ENCODE measurements around the gene TTC4.

Gene TTC4

GRCh38 chr1:54686155-54686554, 29.5 kb upstream of the TTC4 start:
- Histone ChIP-seq H3K27ac (ENCODE audit: low read depth, low read length) (no peak overlapping the region), H3K36me3 (ENCODE audit: insufficient read depth, low read length) (no peaks in the 10 kb centered on the region), H3K4me1 (ENCODE audit: insufficient read depth, low read length) (no peaks in the 10 kb centered on the region), H3K27me3 (ENCODE audit: insufficient read depth, low read length) (no peaks in the 10 kb centered on the region), H3K9me3 (ENCODE audit: insufficient read depth, low read depth, low read length) (no peaks in the 10 kb centered on the region), H3K4me3 (ENCODE audit: low read length) (no peak overlapping the region), H3K9ac (ENCODE audit: low read depth, low read length) (no peak overlapping the region)
- 91% methylated on average over 11 of the region's 11 CpGs for WGBS

- Histone ChIP-seq H3K4me3 (ENCODE audit: low read length) (no peak overlapping the region), H3K27ac (ENCODE audit: low read depth, low read length) (no peak overlapping the region)
These were observed 20.9 kb upstream of the TTC4 start for GRCh38 chr1:54694771-54695170.

GRCh38 chr1:54695221-54695620, 20.4 kb upstream of the TTC4 start:
- no peaks in the 10 kb centered on the region for H3K27me3 ChIP-seq (ENCODE audit: insufficient read depth, low read length)
- H3K4me3 ChIP-seq (ENCODE audit: low read length) = no peak overlapping the region
- WGBS = 91% methylated on average over 15 of the region's 15 CpGs
- H3K27ac ChIP-seq (ENCODE audit: low read depth, low read length) = no peak overlapping the region
- H3K36me3 ChIP-seq (ENCODE audit: insufficient read depth, low read length) = no peaks in the 10 kb centered on the region
- H3K9me3 ChIP-seq (ENCODE audit: insufficient read depth, low read depth, low read length) = no peaks in the 10 kb centered on the region
- H3K4me1 ChIP-seq (ENCODE audit: insufficient read depth, low read length) = no peaks in the 10 kb centered on the region
- H3K9ac ChIP-seq (ENCODE audit: low read depth, low read length) = no peak overlapping the region

More at GRCh38 chr1:54694771-54695170, 20.9 kb upstream of the TTC4 start:
- Histone ChIP-seq H3K36me3 (ENCODE audit: insufficient read depth, low read length) (no peaks in the 10 kb centered on the region), H3K9me3 (ENCODE audit: insufficient read depth, low read depth, low read length) (no peaks in the 10 kb centered on the region), H3K9ac (ENCODE audit: low read depth, low read length) (no peak overlapping the region), H3K4me1 (ENCODE audit: insufficient read depth, low read length) (no peaks in the 10 kb centered on the region), H3K27me3 (ENCODE audit: insufficient read depth, low read length) (no peaks in the 10 kb centered on the region)
- WGBS = 87% methylated on average over 8 of the region's 8 CpGs

- Histone ChIP-seq H3K27me3 (ENCODE audit: insufficient read depth, low read length) (no peaks in the 10 kb centered on the region), H3K36me3 (ENCODE audit: insufficient read depth, low read length) (no peaks in the 10 kb centered on the region), H3K27ac (ENCODE audit: low read depth, low read length) (no peak overlapping the region), H3K4me1 (ENCODE audit: insufficient read depth, low read length) (no peaks in the 10 kb centered on the region), H3K4me3 (ENCODE audit: low read length) (no peak overlapping the region), H3K9me3 (ENCODE audit: insufficient read depth, low read depth, low read length) (no peaks in the 10 kb centered on the region), H3K9ac (ENCODE audit: low read depth, low read length) (no peak overlapping the region)
- WGBS = 93% methylated on average over 1 of the region's 1 CpG
These were observed 19.9 kb upstream of the TTC4 start for GRCh38 chr1:54695764-54696163.

GRCh38 chr1:54696262-54696661, 19.4 kb upstream of the TTC4 start:
- no peaks in the 10 kb centered on the region for H3K36me3 ChIP-seq (ENCODE audit: insufficient read depth, low read length)
- WGBS = 92% methylated on average over 3 of the region's 3 CpGs
- no peak overlapping the region for H3K4me3 ChIP-seq (ENCODE audit: low read length)
- no peak overlapping the region for H3K9ac ChIP-seq (ENCODE audit: low read depth, low read length)
- no peaks in the 10 kb centered on the region for H3K27me3 ChIP-seq (ENCODE audit: insufficient read depth, low read length)
- H3K27ac ChIP-seq (ENCODE audit: low read depth, low read length) = no peak overlapping the region
- H3K4me1 ChIP-seq (ENCODE audit: insufficient read depth, low read length) = no peaks in the 10 kb centered on the region
- H3K9me3 ChIP-seq (ENCODE audit: insufficient read depth, low read depth, low read length) = no peaks in the 10 kb centered on the region

GRCh38 chr1:54697896-54698295, 17.8 kb upstream of the TTC4 start:
- H3K27me3 ChIP-seq (ENCODE audit: insufficient read depth, low read length) = no peaks in the 10 kb centered on the region; the same call in 1 of the 2 replicates
- H3K4me1 ChIP-seq (ENCODE audit: insufficient read depth, low read length) = no peaks in the 10 kb centered on the region
- no peaks in the 10 kb centered on the region for H3K36me3 ChIP-seq (ENCODE audit: insufficient read depth, low read length)
- H3K4me3 ChIP-seq (ENCODE audit: low read length) = no peak overlapping the region
- H3K27ac ChIP-seq (ENCODE audit: low read depth, low read length) = no peak overlapping the region
- no peaks in the 10 kb centered on the region for H3K9me3 ChIP-seq (ENCODE audit: insufficient read depth, low read depth, low read length)
- H3K9ac ChIP-seq (ENCODE audit: low read depth, low read length) = no peak overlapping the region
- 90% methylated on average over 6 of the region's 6 CpGs for WGBS

- Histone ChIP-seq H3K4me1 (ENCODE audit: insufficient read depth, low read length) (no peaks in the 10 kb centered on the region), H3K27ac (ENCODE audit: low read depth, low read length) (no peak overlapping the region), H3K9me3 (ENCODE audit: insufficient read depth, low read depth, low read length) (no peaks in the 10 kb centered on the region), H3K27me3 (ENCODE audit: insufficient read depth, low read length) (no peaks in the 10 kb centered on the region; the same call in 1 of the 2 replicates), H3K36me3 (ENCODE audit: insufficient read depth, low read length) (no peaks in the 10 kb centered on the region), H3K9ac (ENCODE audit: low read depth, low read length) (no peak overlapping the region), H3K4me3 (ENCODE audit: low read length) (no peak overlapping the region)
- 78% methylated on average over 8 of the region's 8 CpGs for WGBS
These were observed 17.3 kb upstream of the TTC4 start for GRCh38 chr1:54698346-54698745.

GRCh38 chr1:54699936-54700525, 15.6 kb upstream of the TTC4 start:
- Histone ChIP-seq H3K9me3 (ENCODE audit: insufficient read depth, low read depth, low read length) (no peaks in the 10 kb centered on the region), H3K27ac (ENCODE audit: low read depth, low read length) (no peak overlapping the region), H3K4me3 (ENCODE audit: low read length) (no peak overlapping the region), H3K27me3 (ENCODE audit: insufficient read depth, low read length) (no peaks in the 10 kb centered on the region; the same call in 1 of the 2 replicates), H3K9ac (ENCODE audit: low read depth, low read length) (no peak overlapping the region), H3K4me1 (ENCODE audit: insufficient read depth, low read length) (no peaks in the 10 kb centered on the region), H3K36me3 (ENCODE audit: insufficient read depth, low read length) (no peaks in the 10 kb centered on the region)
- whole genome bisulfite sequencing = 89% methylated on average over 11 of the region's 11 CpGs

GRCh38 chr1:54701066-54701465, 14.6 kb upstream of the TTC4 start:
- H3K27ac ChIP-seq (ENCODE audit: low read depth, low read length) = no peak overlapping the region
- no peaks in the 10 kb centered on the region for H3K9me3 ChIP-seq (ENCODE audit: insufficient read depth, low read depth, low read length)
- H3K36me3 ChIP-seq (ENCODE audit: insufficient read depth, low read length) = no peaks in the 10 kb centered on the region
- H3K4me1 ChIP-seq (ENCODE audit: insufficient read depth, low read length) = no peaks in the 10 kb centered on the region
- no peak overlapping the region for H3K4me3 ChIP-seq (ENCODE audit: low read length)
- WGBS = 96% methylated on average over 9 of the region's 9 CpGs
- H3K9ac ChIP-seq (ENCODE audit: low read depth, low read length) = no peak overlapping the region
- no peaks in the 10 kb centered on the region; the same call in 1 of the 2 replicates for H3K27me3 ChIP-seq (ENCODE audit: insufficient read depth, low read length)

- WGBS = 86% methylated on average over 11 of the region's 11 CpGs
- H3K27me3 ChIP-seq (ENCODE audit: insufficient read depth, low read length) = no peaks in the 10 kb centered on the region; the same call in 1 of the 2 replicates
These were observed 13.7 kb upstream of the TTC4 start for GRCh38 chr1:54701996-54702395.

GRCh38 chr1:54703471-54703870, 12.2 kb upstream of the TTC4 start:
- H3K9me3 ChIP-seq (ENCODE audit: insufficient read depth, low read depth, low read length) = no peaks in the 10 kb centered on the region
- peaks cover 4% of the 10 kb centered on the region for H3K27me3 ChIP-seq (ENCODE audit: insufficient read depth, low read length)
- H3K9ac ChIP-seq (ENCODE audit: low read depth, low read length) = no peak overlapping the region
- no peak overlapping the region for H3K4me3 ChIP-seq (ENCODE audit: low read length)
- H3K27ac ChIP-seq (ENCODE audit: low read depth, low read length) = no peak overlapping the region
- 93% methylated on average over 10 of the region's 10 CpGs for WGBS
- no peaks in the 10 kb centered on the region for H3K4me1 ChIP-seq (ENCODE audit: insufficient read depth, low read length)
- no peaks in the 10 kb centered on the region for H3K36me3 ChIP-seq (ENCODE audit: insufficient read depth, low read length)

More at GRCh38 chr1:54701996-54702395, 13.7 kb upstream of the TTC4 start:
- H3K9ac ChIP-seq (ENCODE audit: low read depth, low read length) = no peak overlapping the region
- no peaks in the 10 kb centered on the region for H3K9me3 ChIP-seq (ENCODE audit: insufficient read depth, low read depth, low read length)
- H3K4me1 ChIP-seq (ENCODE audit: insufficient read depth, low read length) = no peaks in the 10 kb centered on the region
- H3K4me3 ChIP-seq (ENCODE audit: low read length) = no peak overlapping the region
- no peaks in the 10 kb centered on the region for H3K36me3 ChIP-seq (ENCODE audit: insufficient read depth, low read length)
- no peak overlapping the region for H3K27ac ChIP-seq (ENCODE audit: low read depth, low read length)

GRCh38 chr1:54705153-54705552, 10.5 kb upstream of the TTC4 start:
- Histone ChIP-seq H3K27ac (ENCODE audit: low read depth, low read length) (no peak overlapping the region), H3K27me3 (ENCODE audit: insufficient read depth, low read length) (peaks cover 7% of the 10 kb centered on the region), H3K4me3 (ENCODE audit: low read length) (no peak overlapping the region), H3K9me3 (ENCODE audit: insufficient read depth, low read depth, low read length) (no peaks in the 10 kb centered on the region), H3K36me3 (ENCODE audit: insufficient read depth, low read length) (no peaks in the 10 kb centered on the region), H3K4me1 (ENCODE audit: insufficient read depth, low read length) (no peaks in the 10 kb centered on the region), H3K9ac (ENCODE audit: low read depth, low read length) (no peak overlapping the region)
- 90% methylated on average over 2 of the region's 2 CpGs for WGBS
